B cell (primary cell): Measurements from ENCODE around the gene WASF1.

Experiments used
- EZH2 ChIP-seq: IDR thresholded peaks from 2 replicates; pipeline ENCODE4 v1.6.1; 2012; ENCODE audit warnings: borderline replicate concordance, low read depth, mild to moderate bottlenecking, moderate library complexity, low read length; ENCODE audit not compliant: insufficient read depth, poor library complexity, severe bottlenecking
- TF ChIP-seq, protein P1 (sequence below): fragments of 200-600 bp; IDR thresholded peaks from one replicate; pipeline ENCODE4 v1.8.0; 2022; ENCODE audit warnings: antibody characterized with exemption, mild to moderate bottlenecking

DNA sequence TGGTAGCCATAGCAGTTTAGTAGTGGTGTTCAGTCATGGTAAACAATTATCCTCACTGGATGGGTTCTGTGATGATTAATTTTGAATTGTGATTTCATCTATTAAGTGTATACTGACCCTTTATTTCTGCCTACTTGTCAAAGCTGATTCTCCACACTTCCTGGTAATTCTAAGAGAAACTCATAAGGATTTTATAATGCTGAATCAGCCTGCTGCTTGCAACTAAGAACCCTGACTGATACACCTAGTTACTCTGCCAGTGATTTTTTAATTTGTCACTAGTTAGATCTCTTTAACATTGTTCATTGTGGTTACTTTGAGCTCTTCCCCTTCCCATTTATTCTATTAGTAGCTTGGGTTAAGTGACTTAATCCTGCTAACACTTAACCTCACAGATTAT, 9.3 kb upstream of the WASF1 start:
- TF ChIP-seq, protein P1, sequence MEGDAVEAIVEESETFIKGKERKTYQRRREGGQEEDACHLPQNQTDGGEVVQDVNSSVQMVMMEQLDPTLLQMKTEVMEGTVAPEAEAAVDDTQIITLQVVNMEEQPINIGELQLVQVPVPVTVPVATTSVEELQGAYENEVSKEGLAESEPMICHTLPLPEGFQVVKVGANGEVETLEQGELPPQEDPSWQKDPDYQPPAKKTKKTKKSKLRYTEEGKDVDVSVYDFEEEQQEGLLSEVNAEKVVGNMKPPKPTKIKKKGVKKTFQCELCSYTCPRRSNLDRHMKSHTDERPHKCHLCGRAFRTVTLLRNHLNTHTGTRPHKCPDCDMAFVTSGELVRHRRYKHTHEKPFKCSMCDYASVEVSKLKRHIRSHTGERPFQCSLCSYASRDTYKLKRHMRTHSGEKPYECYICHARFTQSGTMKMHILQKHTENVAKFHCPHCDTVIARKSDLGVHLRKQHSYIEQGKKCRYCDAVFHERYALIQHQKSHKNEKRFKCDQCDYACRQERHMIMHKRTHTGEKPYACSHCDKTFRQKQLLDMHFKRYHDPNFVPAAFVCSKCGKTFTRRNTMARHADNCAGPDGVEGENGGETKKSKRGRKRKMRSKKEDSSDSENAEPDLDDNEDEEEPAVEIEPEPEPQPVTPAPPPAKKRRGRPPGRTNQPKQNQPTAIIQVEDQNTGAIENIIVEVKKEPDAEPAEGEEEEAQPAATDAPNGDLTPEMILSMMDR: no peak
- no peak for TF ChIP-seq EZH2
